Retinal pigment epithelial cell (primary cell): ENCODE results near the gene CREB5.

Experiments
- DNase-seq: peaks from one replicate; pipeline ENCODE4 v3.0.0-alpha.2; 2010; ENCODE audit warnings: low read depth
- H3K4me3 ChIP-seq: 2 replicates; pipeline ENCODE4 v1.5.1; 2011; ENCODE audit warnings: mild to moderate bottlenecking, low read length, control low read depth, moderate library complexity
- CTCF ChIP-seq: conservative IDR thresholded peaks from 2 replicates; pipeline ENCODE4 v1.5.1; 2011; ENCODE audit warnings: low read depth, low read length, control low read depth, inconsistent platforms

The CREB5 gene

DNA sequence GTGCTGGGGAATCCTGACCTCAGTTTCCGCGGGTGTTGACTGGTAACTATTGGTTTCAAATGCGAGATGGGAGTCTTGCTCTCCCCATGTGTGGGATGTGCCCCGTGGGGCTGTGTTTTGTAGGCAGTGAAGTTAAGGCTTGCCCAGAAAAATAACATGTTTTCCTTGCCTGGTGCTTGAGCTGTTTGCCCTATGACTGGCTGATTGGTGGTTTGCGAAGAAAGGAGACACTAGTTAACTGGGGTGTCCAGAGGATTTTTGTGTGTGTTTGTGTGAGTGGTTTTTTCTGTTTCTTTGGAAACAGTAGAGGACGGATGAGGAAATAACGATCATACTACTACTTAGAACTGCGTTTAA lies 61.9 kb downstream of the CREB5 start:
- no peak for DNase-seq
- no peak for TF ChIP-seq CTCF
- no peak overlapping the region for H3K4me3 ChIP-seq

DNA sequence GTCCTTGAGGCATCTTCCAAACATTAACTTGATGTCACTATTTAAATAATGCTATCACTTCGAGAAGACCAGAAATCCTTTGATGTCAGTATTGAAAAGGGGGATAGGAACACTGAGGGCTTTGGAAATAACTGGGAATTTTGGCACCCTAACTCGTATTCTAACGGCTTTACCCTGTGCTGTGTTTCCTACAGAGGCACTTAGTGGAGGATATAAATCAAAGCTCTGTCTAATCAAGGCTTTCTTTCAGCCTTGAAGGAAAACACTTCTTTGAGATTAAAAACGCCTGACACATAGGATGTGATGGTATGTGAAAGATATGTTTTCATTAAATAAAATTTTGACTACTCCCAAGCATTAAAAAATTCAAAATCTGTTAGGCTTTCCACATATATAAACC lies 62.3 kb downstream of the CREB5 start:
- no peak for TF ChIP-seq CTCF
- no peak for DNase-seq
- no peak overlapping the region for H3K4me3 ChIP-seq

DNA sequence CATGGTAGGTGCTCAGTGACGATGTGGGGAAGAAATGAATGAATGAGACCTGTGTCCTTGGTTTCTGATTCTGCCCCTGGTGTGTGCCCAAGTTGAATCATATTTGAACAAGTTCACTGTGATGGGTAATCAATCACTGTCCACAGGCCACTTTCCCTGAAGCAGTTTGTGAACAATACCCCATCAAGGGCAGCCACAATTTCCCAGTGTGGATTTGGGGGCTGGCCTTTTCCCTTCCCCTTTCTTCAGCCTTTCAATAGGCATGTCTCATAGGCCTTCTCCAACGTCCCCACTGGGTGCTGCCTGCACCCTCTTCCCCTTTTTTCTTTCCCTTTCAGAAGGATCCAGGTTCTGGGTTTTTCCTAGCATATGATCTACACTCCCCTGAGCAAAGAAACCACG lies 64.7 kb downstream of the CREB5 start:
- no peak for TF ChIP-seq CTCF
- no peak overlapping the region for H3K4me3 ChIP-seq
- no peak for DNase-seq

- no peak overlapping the region for H3K4me3 ChIP-seq
- no peak for TF ChIP-seq CTCF
- no peak for DNase-seq
Observed at GRCh38 chr7:28478656-28479055, 66.3 kb downstream of the CREB5 start.

GRCh38 chr7:28479507-28479947 lies 67.2 kb downstream of the CREB5 start:
- no peak overlapping the region for H3K4me3 ChIP-seq
- no peak for DNase-seq
- TF ChIP-seq CTCF = no peak

GRCh38 chr7:28480595-28480994 lies 68.3 kb downstream of the CREB5 start:
- no peak overlapping the region for H3K4me3 ChIP-seq
- DNase-seq = no peak
- no peak for TF ChIP-seq CTCF

DNA sequence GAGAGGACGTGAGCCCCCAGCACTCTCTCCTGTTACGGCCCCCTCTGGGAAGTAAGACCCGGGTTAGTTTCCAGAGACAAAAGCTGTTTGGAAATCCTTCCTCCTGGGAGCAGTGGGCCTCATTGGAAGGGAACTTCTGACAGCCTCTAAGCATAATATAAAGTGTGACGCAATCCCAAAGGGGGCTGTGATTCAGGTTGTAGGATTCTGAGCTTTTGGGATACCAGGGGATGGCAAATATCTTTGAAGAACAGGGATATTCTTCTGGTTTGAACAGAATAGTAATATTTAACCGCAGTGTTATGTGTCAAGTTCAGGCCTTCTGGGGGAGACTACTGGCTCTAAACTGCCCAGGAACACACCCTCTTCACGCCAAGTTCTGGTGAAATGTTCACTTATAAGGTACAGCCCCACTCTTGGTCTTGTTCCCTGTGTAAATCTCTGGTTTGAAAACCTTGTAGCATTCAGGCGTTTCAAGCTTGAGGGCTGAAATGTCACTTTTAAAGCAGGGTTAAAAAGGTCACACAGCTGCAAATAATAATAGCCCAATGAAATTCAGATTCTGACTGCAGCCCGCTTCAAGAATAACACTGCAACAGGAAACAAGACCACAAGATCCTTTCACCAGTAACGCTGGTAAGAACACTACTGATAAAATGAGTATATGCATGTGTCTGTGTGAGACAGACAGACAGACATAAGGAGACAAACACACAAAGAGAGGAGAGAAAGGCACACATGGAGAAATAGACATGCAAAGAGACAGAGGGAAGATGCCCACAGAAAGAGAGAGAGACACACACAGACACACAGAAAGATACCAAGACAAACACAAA lies 69.0 kb downstream of the CREB5 start:
- TF ChIP-seq CTCF = no peak
- no peak for DNase-seq
- H3K4me3 ChIP-seq = no peak overlapping the region
